H1 (cell line): ENCODE measurements around the gene RGS3. TPM values are rescaled to one million over a fixed set of nuclear protein-coding genes. Genes with fewer than 3 reads are reported as not detected.

Source experiments
- CTCF ChIA-PET: fragments of 300-600 bp; sonication (Branson Sonifier 250); formaldehyde crosslinking; loops from one replicate; lab custom pipeline; 2021; ENCODE audit not compliant: partially characterized antibody; lab: Charles Lee
- POLR2A ChIA-PET: fragments of 300-600 bp; sonication (Branson Sonifier 250); formaldehyde crosslinking; loops from one replicate; lab custom pipeline; 2021; ENCODE audit warnings: inconsistent platforms; ENCODE audit not compliant: partially characterized antibody; lab: Charles Lee
- DNase-seq, 2 experiments: peaks; one replicate each; pipeline versions ENCODE4 v3.0.0 to v3.0.0-alpha.2; 2010 to 2022; ENCODE audit warnings: low spot score in 2 of 2, low read depth in 1 of 2, mixed read lengths in 1 of 2
- FAIRE-seq: peaks from 2 replicates; lab custom pipeline; 2011; peaks lifted over from hg19 to GRCh38; lab: Jason Lieb, UNC
- H2AFZ ChIP-seq: 2 replicates; pipeline ENCODE4 v1.8.1; 2012; ENCODE audit warnings: low read length, inconsistent platforms
- H2AK5ac ChIP-seq: 2 replicates; pipeline ENCODE4 v1.6.1; 2013; ENCODE audit warnings: low read depth, low read length
- H2BK120ac ChIP-seq: replicated peaks from 2 replicates; pipeline ENCODE3; 2013; ENCODE audit warnings: low read depth, low read length, inconsistent platforms
- H2BK12ac ChIP-seq: 2 replicates; pipeline ENCODE4 v1.6.1; 2013; ENCODE audit warnings: low read depth, low read length
- H2BK15ac ChIP-seq: 2 replicates; pipeline ENCODE4 v1.6.1; 2013; ENCODE audit warnings: low read length
- H2BK20ac ChIP-seq: 2 replicates; pipeline ENCODE4 v1.6.1; 2013; ENCODE audit warnings: low read length
- H2BK5ac ChIP-seq: 2 replicates; pipeline ENCODE4 v1.6.1; 2013; ENCODE audit warnings: low read depth, low read length
- H3K14ac ChIP-seq: 2 replicates; pipeline ENCODE4 v1.6.1; 2013; ENCODE audit warnings: inconsistent platforms; ENCODE audit not compliant: insufficient read length
- H3K18ac ChIP-seq: 2 replicates; pipeline ENCODE4 v1.6.1; 2013; ENCODE audit warnings: low read length; ENCODE audit errors: extremely low read depth
- H3K23ac ChIP-seq: 2 replicates; pipeline ENCODE4 v1.6.1; 2013; ENCODE audit warnings: inconsistent platforms; ENCODE audit not compliant: insufficient read length
- H3K23me2 ChIP-seq: 2 replicates; pipeline ENCODE4 v1.6.1; 2013; ENCODE audit warnings: low read depth, low read length
- H3K27ac ChIP-seq: 2 replicates; pipeline ENCODE4 v1.6.1; 2011; ENCODE audit warnings: low read depth, low read length, inconsistent platforms
- H3K27me3 ChIP-seq, 4 experiments: replicated peaks in 1 of 4; 1 replicate in 1 of 4; 2 replicates in 3 of 4; pipeline versions ENCODE4 v1.6.1 to v1.8.1; 2011 to 2013; ENCODE audit warnings: low read length in 3 of 4, mild to moderate bottlenecking in 3 of 4, inconsistent platforms in 2 of 4, mixed read lengths in 2 of 4, moderate library complexity in 1 of 4; ENCODE audit not compliant: control insufficient read depth in 3 of 4, insufficient read depth in 3 of 4; ENCODE audit errors: extremely low read depth in 1 of 4
- H3K36me3 ChIP-seq, 4 experiments: 2 replicates each; pipeline versions ENCODE4 v1.6.1 to v1.8.1; 2011 to 2013; ENCODE audit warnings: mild to moderate bottlenecking in 4 of 4, low read length in 3 of 4, moderate library complexity in 2 of 4, control low read depth in 1 of 4, inconsistent platforms in 1 of 4; ENCODE audit not compliant: insufficient read depth in 4 of 4, control insufficient read depth in 2 of 4
- H3K4ac ChIP-seq: replicated peaks from 2 replicates; pipeline ENCODE3; 2013; ENCODE audit warnings: low read length, low read depth, mixed read lengths, inconsistent platforms; ENCODE audit not compliant: insufficient read length
- H3K4me1 ChIP-seq, 4 experiments: replicated peaks in 1 of 4; 1 replicate in 1 of 4; 2 replicates in 3 of 4; pipeline versions ENCODE4 v1.6.1 to v1.8.1; 2011 to 2013; ENCODE audit warnings: low read length in 3 of 4, inconsistent platforms in 2 of 4, mixed read lengths in 1 of 4; ENCODE audit not compliant: insufficient read depth in 4 of 4, control insufficient read depth in 3 of 4
- H3K4me2 ChIP-seq, 2 experiments: 2 replicates each; pipeline versions ENCODE4 v1.6.1 to v1.8.1; 2011 to 2013; ENCODE audit warnings: low read depth in 2 of 2, low read length in 2 of 2, control low read depth in 1 of 2, inconsistent platforms in 1 of 2, mild to moderate bottlenecking in 1 of 2; ENCODE audit not compliant: insufficient read depth in 1 of 2
- H3K4me3 ChIP-seq, 4 experiments: fragments of 200-600, 300-600 bp in 1 of 4; sonication (generic), shearing (Covaris generic), sonication (Bioruptor Twin) in 1 of 4; 2 replicates each; pipeline versions ENCODE4 v1.5.1 to v1.8.1; 2011 to 2016; ENCODE audit warnings: low read length in 4 of 4, low read depth in 3 of 4, control low read depth in 2 of 4, inconsistent platforms in 2 of 4, mild to moderate bottlenecking in 2 of 4, mixed read lengths in 1 of 4, moderate library complexity in 1 of 4; ENCODE audit not compliant: insufficient read depth in 2 of 4; ENCODE audit errors: extremely low read depth in 1 of 4
- H3K56ac ChIP-seq: replicated peaks from 2 replicates; pipeline ENCODE3; 2013; ENCODE audit warnings: low read depth, mild to moderate bottlenecking, mixed read lengths, low read length, inconsistent platforms; ENCODE audit not compliant: insufficient read length
- H3K79me1 ChIP-seq: 2 replicates; pipeline ENCODE4 v1.6.1; 2013; ENCODE audit warnings: low read depth, low read length, control low read depth
- H3K79me2 ChIP-seq, 2 experiments: 2 replicates each; pipeline versions ENCODE4 v1.6.1 to v1.8.1; 2012 to 2013; ENCODE audit warnings: low read length in 2 of 2, mild to moderate bottlenecking in 2 of 2, inconsistent platforms in 1 of 2; ENCODE audit not compliant: insufficient read depth in 2 of 2, control insufficient read depth in 1 of 2
- H3K9ac ChIP-seq, 4 experiments: replicated peaks in 1 of 4; 1 replicate in 1 of 4; 2 replicates in 3 of 4; pipeline versions ENCODE4 v1.6.1 to v1.8.1; 2011 to 2013; ENCODE audit warnings: low read depth in 3 of 4, low read length in 3 of 4, control low read depth in 2 of 4, mild to moderate bottlenecking in 2 of 4, moderate library complexity in 2 of 4, inconsistent platforms in 1 of 4; ENCODE audit errors: extremely low read depth in 1 of 4
- H3K9me3 ChIP-seq, 2 experiments: 2 replicates each; pipeline versions ENCODE4 v1.6.1 to v1.8.1; 2012 to 2013; ENCODE audit warnings: mild to moderate bottlenecking in 2 of 2, moderate library complexity in 2 of 2, control low read depth in 1 of 2, inconsistent platforms in 1 of 2, low read depth in 1 of 2, low read length in 1 of 2, mixed read lengths in 1 of 2; ENCODE audit not compliant: insufficient read depth in 2 of 2
- H4K20me1 ChIP-seq, 2 experiments: replicated peaks in 1 of 2; 2 replicates each; pipeline versions ENCODE3 to v1.8.1; 2011 to 2013; ENCODE audit warnings: inconsistent platforms in 2 of 2, low read length in 2 of 2, mild to moderate bottlenecking in 1 of 2; ENCODE audit not compliant: insufficient read depth in 2 of 2, control insufficient read depth in 1 of 2
- H4K5ac ChIP-seq: 2 replicates; pipeline ENCODE4 v1.6.1; 2013; ENCODE audit warnings: low read length, low read depth, mixed read lengths, inconsistent platforms; ENCODE audit not compliant: insufficient read length
- H4K8ac ChIP-seq: 2 replicates; pipeline ENCODE4 v1.8.0; 2013; ENCODE audit warnings: mild to moderate bottlenecking, moderate library complexity, low read length, inconsistent platforms; ENCODE audit not compliant: insufficient read depth; ENCODE audit errors: extremely low read depth
- H4K91ac ChIP-seq: replicated peaks from 2 replicates; pipeline ENCODE3; 2013; ENCODE audit warnings: low read length, mixed read lengths, inconsistent platforms; ENCODE audit not compliant: insufficient read length
- ASH2L ChIP-seq: fragments of 200-600, 300-600 bp; sonication (generic); IDR thresholded peaks from one replicate; pipeline ENCODE4 v1.7.1; 2017; ENCODE audit warnings: low read length
- BRCA1 ChIP-seq: IDR thresholded peaks from 2 replicates; pipeline ENCODE4 v1.6.1; 2012; ENCODE audit warnings: low read depth, low read length, improper control_type of control experiment
- EP300 ChIP-seq, 2 experiments: IDR thresholded peaks; 1 replicate in 1 of 2; 2 replicates in 1 of 2; pipeline ENCODE4 v1.6.1; 2011 to 2012; ENCODE audit warnings: low read depth in 2 of 2, low read length in 2 of 2, mild to moderate bottlenecking in 2 of 2, borderline replicate concordance in 1 of 2, inconsistent platforms in 1 of 2, moderate library complexity in 1 of 2
- KDM4A ChIP-seq: IDR thresholded peaks from one replicate; pipeline ENCODE4 v1.7.1; 2012; ENCODE audit warnings: low read depth, mild to moderate bottlenecking, moderate library complexity, low read length, inconsistent platforms; ENCODE audit not compliant: severe bottlenecking
- NANOG ChIP-seq: IDR thresholded peaks from 2 replicates; pipeline ENCODE4 v1.6.1; 2011; ENCODE audit warnings: low read length, low read depth, mild to moderate bottlenecking, inconsistent platforms; ENCODE audit not compliant: insufficient read depth, poor library complexity, severe bottlenecking
- POLR2A ChIP-seq, 2 experiments: IDR thresholded peaks; 1 replicate in 1 of 2; 2 replicates in 1 of 2; pipeline ENCODE4 v1.6.1; 2011; ENCODE audit warnings: low read depth in 2 of 2, low read length in 2 of 2, mild to moderate bottlenecking in 2 of 2; ENCODE audit errors: control extremely low read depth in 1 of 2
- RAD21 ChIP-seq, 2 experiments: IDR thresholded peaks in 1 of 2; conservative IDR thresholded peaks in 1 of 2; 2 replicates each; pipeline ENCODE4 v1.6.1; 2011; ENCODE audit warnings: low read depth in 2 of 2, low read length in 2 of 2, improper control_type of control experiment in 1 of 2, inconsistent platforms in 1 of 2, mild to moderate bottlenecking in 1 of 2, moderate library complexity in 1 of 2
- RBBP5 ChIP-seq: IDR thresholded peaks from 2 replicates; pipeline ENCODE4 v1.7.1; 2012; ENCODE audit warnings: low read depth, mild to moderate bottlenecking, inconsistent platforms, low read length, moderate library complexity, borderline replicate concordance
- TAF1 ChIP-seq: IDR thresholded peaks from 2 replicates; pipeline ENCODE4 v1.6.1; 2011; ENCODE audit warnings: mild to moderate bottlenecking, low read depth, low read length
- TBP ChIP-seq: IDR thresholded peaks from 2 replicates; pipeline ENCODE4 v1.6.1; 2011; ENCODE audit warnings: low read depth, low read length, improper control_type of control experiment
- TCF12 ChIP-seq: IDR thresholded peaks from 2 replicates; pipeline ENCODE4 v1.6.1; 2011; ENCODE audit warnings: low read depth, mild to moderate bottlenecking, low read length
- WGBS, 2 experiments: shearing (Covaris generic) in 1 of 2; methylation state at CpG; one replicate each; pipeline versions ENCODE4 v1.1.6 to v1.1.7; 2013 to 2015; ENCODE audit warnings: low lambda C conversion rate in 2 of 2, mixed read lengths in 2 of 2, inconsistent platforms in 1 of 2, low coverage in 1 of 2, missing lambda C conversion rate in 1 of 2; ENCODE audit not compliant: insufficient replicate concordance in 2 of 2, insufficient coverage in 1 of 2, insufficient read length in 1 of 2; ENCODE audit errors: extremely low coverage in 1 of 2, missing lambda C conversion rate in 1 of 2; 5-methylcytosine and 5-hydroxymethylcytosine counted together
- polyA plus RNA-seq, 7 experiments: library from polyadenylated mRNA; depleted of rRNA in 3 of 7; stranded (reverse) in 5 of 7; unstranded in 2 of 7; fragments of >200 nt in 5 of 7; fragments of 200-250 nt in 2 of 7; gene quantifications; 1 replicate in 5 of 7; 2 replicates in 1 of 7; 4 replicates in 1 of 7; pipeline versions ENCODE4 v1.2.1 to v1.2.3, GENCODE V29; 2011 to 2013; ENCODE audit warnings: missing spikeins in 2 of 7, mixed read lengths in 2 of 7
- total RNA-seq: library from RNA; stranded (reverse); fragmentation: NEBNext Ultra II Directional; extraction: Animal tissue kit (Norgen Biotek cat#: 25700); gene quantifications from 2 replicates; pipeline ENCODE4 v1.2.1, GENCODE V29; 2021

RGS3 gene
- total and polyA plus RNA-seq, 2 of the 8 experiments (the other 6 are each of a cell fraction or from before 2014, with no cell fraction given), result 12.6 to 18.2 TPM

DNA sequence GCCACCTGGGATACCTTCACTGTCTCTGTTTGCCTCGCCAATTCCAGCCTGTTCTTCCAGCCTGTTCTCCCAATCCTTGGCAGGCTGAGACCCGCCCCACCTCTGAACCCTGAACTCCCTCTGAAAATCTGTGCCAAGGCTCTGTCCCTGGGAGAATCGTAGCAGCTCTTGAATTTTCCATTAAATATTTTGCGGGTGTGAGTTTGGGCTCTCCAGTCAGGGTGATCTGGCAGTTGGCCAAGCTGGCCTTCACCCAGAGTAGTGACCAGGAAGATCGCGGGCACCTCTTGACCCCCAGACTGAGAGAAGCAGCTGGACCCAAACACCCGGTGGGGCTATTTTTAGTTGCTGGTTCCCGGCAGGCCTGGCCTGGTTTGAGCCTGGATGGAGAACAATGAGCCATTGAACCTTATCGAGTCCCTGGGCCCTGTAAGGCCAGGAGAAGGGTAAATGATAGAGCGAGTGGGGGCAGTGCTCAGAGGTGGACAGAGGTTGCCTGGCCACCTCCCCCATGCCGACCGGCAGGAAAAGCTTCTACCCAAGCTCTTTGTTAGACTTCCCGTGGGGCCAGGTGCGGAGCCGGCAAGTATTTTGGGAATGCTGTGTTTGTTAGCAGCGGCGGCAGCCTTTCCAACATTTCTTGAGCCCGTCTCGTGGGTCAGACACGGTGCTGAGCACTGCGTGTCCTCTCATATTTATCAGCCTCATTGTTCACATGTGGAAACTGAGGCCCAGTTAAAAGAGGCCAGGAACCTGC, 146.2 kb downstream of the RGS3 start:
- H3K36me3 ChIP-seq, result no peaks in the 10 kb centered on the region
- no peak overlapping the region for H3K23ac ChIP-seq
- H3K79me1 ChIP-seq, result no peaks in the 10 kb centered on the region
- H4K8ac ChIP-seq, result peak overlapping the region; percentile 71
- no peaks in the 10 kb centered on the region for H3K9me3 ChIP-seq
- 54% methylated on average over 21 of the region's 21 CpGs; no CpG with 5 or more reads in 1 of the 2 experiments for WGBS, 2 experiments
- H2BK12ac ChIP-seq, result peak overlapping the region; percentile 98
- H4K20me1 ChIP-seq, result peaks cover 0 to 3% of the 10 kb centered on the region in 2 experiments
- peak overlapping the region; percentile 5 to 55 for H3K4me2 ChIP-seq
- no peaks in the 10 kb centered on the region for H3K27me3 ChIP-seq
- no peak for FAIRE-seq
- peak overlapping the region; percentile 83 for H4K91ac ChIP-seq
- peak overlapping the region; percentile 61 for H4K5ac ChIP-seq
- H2BK20ac ChIP-seq, result peak overlapping the region; percentile 98
- peak overlapping the region; percentile 75 for H3K4ac ChIP-seq
- H3K79me2 ChIP-seq, result no peaks in the 10 kb centered on the region
- DNase-seq, result no peak
- ChIA-PET CTCF (interaction anchor here (0.6 to 3.6 kb wide), 8 partner anchors 9 to 48 kb away, joined by 3 to 13 read pairs (median 4); no protein-coding TSS in a partner anchor), POLR2A (interaction anchor here (0.8 to 4.6 kb wide), 11 partner anchors 7 to 201 kb away, joined by 3 to 40 read pairs (median 8); no protein-coding TSS in a partner anchor)
- H3K14ac ChIP-seq, result no peak overlapping the region
- peak overlapping the region; percentile 72 for H3K18ac ChIP-seq
- peak overlapping the region; percentile 36; the same call in 1 of the 2 replicates for H2BK15ac ChIP-seq
- H2AFZ ChIP-seq, result peak overlapping the region; percentile 48
- H2BK5ac ChIP-seq, result peak overlapping the region; percentile 82
- H3K4me1 ChIP-seq, result peaks cover 10 to 17% (median 12%) of the 10 kb centered on the region in 4 experiments
- no peak overlapping the region for H3K56ac ChIP-seq
- 0 out of 2 replicates have a peak overlapping the region, but pooled peaks have one; percentile 71 for H2AK5ac ChIP-seq
- H3K27ac ChIP-seq, result peak overlapping the region; percentile 54
- peaks cover 6% of the 10 kb centered on the region for H3K23me2 ChIP-seq
- peak overlapping the region in 1 of 4 experiments; percentile 27; a peak in 1 of 8 replicates for H3K4me3 ChIP-seq
- H3K9ac ChIP-seq, result peak overlapping the region in 2 of 4 experiments; percentile 38 to 46; a peak in 4 of 7 replicates
- peak overlapping the region; percentile 66 for H2BK120ac ChIP-seq
- TF ChIP-seq KDM4A (no peak), EP300 (IDR thresholded peaks at IDR 0.05; ENCODE audit: borderline replicate concordance in 1 of 2, low read depth in 2 of 2, low read length in 2 of 2) (peak in 1 of 2 experiments; percentile 37; a peak in 1 of 3 replicates), TBP (no peak), BRCA1 (no peak), NANOG (peak; percentile 7), ASH2L (peak; percentile 95), POLR2A (IDR thresholded peaks at IDR 0.05; ENCODE audit: control extremely low read depth in 1 of 2, low read depth in 2 of 2, low read length in 2 of 2) (peak in 1 of 2 experiments; percentile 57; a peak in 2 of 3 replicates), TCF12 (peak; percentile 93), RBBP5 (peak; percentile 89), TAF1 (0 out of 2 replicates have a peak, but pooled peaks have one; percentile 39), RAD21 (IDR thresholded peaks at IDR 0.05 in 1 of 2, conservative IDR thresholded peaks at IDR 0.05 in 1 of 2; ENCODE audit: low read depth in 2 of 2, low read length in 2 of 2) (peak in 1 of 2 experiments; percentile 1; a peak in 1 of 4 replicates)
